Neural cell (in vitro differentiated cells): ENCODE measurements around the gene OR10A5.

ENCODE experiments used
- EP300 ChIP-seq: fragments of 450-650 bp; conservative IDR thresholded peaks from 2 replicates; pipeline ENCODE4 v1.6.1; 2014; ENCODE audit warnings: antibody characterized with exemption, mild to moderate bottlenecking, moderate library complexity; ENCODE audit not compliant: poor library complexity, severe bottlenecking
- MXI1 ChIP-seq: fragments of 450-650 bp; conservative IDR thresholded peaks from 2 replicates; pipeline ENCODE4 v1.6.1; 2014; ENCODE audit warnings: antibody characterized with exemption, mild to moderate bottlenecking; ENCODE audit not compliant: poor library complexity, severe bottlenecking
- POLR2AphosphoS5 ChIP-seq: IDR thresholded peaks from 2 replicates; pipeline ENCODE4 v1.6.1; 2012
- RAD21 ChIP-seq: fragments of 450-650 bp; conservative IDR thresholded peaks from 2 replicates; pipeline ENCODE4 v1.6.1; 2014; ENCODE audit warnings: antibody characterized with exemption, mild to moderate bottlenecking, moderate library complexity
- SMC3 ChIP-seq: fragments of 450-650 bp; conservative IDR thresholded peaks from 2 replicates; pipeline ENCODE4 v1.6.1; 2014; ENCODE audit warnings: antibody characterized with exemption, mild to moderate bottlenecking, moderate library complexity; ENCODE audit not compliant: poor library complexity
- TAF1 ChIP-seq: IDR thresholded peaks from 2 replicates; pipeline ENCODE4 v1.6.1; 2012; ENCODE audit warnings: low read depth
- TF ChIP-seq, protein P1 (sequence below): IDR thresholded peaks from 2 replicates; pipeline ENCODE4 v1.6.1; 2012; ENCODE audit warnings: borderline replicate concordance
- TF ChIP-seq, protein P2 (sequence below): fragments of 450-650 bp; IDR thresholded peaks from 2 replicates; pipeline ENCODE4 v1.5.1; 2014; ENCODE audit warnings: antibody characterized with exemption, mild to moderate bottlenecking, moderate library complexity; ENCODE audit not compliant: poor library complexity, severe bottlenecking

GRCh38 chr11:6864438-6864837, 19.0 kb downstream of the OR10A5 start:
- TF ChIP-seq EP300 (no peak), SMC3 (no peak), TAF1 (no peak), POLR2AphosphoS5 (no peak), RAD21 (no peak), MXI1 (no peak)
- TF ChIP-seq, protein P1, sequence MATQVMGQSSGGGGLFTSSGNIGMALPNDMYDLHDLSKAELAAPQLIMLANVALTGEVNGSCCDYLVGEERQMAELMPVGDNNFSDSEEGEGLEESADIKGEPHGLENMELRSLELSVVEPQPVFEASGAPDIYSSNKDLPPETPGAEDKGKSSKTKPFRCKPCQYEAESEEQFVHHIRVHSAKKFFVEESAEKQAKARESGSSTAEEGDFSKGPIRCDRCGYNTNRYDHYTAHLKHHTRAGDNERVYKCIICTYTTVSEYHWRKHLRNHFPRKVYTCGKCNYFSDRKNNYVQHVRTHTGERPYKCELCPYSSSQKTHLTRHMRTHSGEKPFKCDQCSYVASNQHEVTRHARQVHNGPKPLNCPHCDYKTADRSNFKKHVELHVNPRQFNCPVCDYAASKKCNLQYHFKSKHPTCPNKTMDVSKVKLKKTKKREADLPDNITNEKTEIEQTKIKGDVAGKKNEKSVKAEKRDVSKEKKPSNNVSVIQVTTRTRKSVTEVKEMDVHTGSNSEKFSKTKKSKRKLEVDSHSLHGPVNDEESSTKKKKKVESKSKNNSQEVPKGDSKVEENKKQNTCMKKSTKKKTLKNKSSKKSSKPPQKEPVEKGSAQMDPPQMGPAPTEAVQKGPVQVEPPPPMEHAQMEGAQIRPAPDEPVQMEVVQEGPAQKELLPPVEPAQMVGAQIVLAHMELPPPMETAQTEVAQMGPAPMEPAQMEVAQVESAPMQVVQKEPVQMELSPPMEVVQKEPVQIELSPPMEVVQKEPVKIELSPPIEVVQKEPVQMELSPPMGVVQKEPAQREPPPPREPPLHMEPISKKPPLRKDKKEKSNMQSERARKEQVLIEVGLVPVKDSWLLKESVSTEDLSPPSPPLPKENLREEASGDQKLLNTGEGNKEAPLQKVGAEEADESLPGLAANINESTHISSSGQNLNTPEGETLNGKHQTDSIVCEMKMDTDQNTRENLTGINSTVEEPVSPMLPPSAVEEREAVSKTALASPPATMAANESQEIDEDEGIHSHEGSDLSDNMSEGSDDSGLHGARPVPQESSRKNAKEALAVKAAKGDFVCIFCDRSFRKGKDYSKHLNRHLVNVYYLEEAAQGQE: no peak
- TF ChIP-seq, protein P2, sequence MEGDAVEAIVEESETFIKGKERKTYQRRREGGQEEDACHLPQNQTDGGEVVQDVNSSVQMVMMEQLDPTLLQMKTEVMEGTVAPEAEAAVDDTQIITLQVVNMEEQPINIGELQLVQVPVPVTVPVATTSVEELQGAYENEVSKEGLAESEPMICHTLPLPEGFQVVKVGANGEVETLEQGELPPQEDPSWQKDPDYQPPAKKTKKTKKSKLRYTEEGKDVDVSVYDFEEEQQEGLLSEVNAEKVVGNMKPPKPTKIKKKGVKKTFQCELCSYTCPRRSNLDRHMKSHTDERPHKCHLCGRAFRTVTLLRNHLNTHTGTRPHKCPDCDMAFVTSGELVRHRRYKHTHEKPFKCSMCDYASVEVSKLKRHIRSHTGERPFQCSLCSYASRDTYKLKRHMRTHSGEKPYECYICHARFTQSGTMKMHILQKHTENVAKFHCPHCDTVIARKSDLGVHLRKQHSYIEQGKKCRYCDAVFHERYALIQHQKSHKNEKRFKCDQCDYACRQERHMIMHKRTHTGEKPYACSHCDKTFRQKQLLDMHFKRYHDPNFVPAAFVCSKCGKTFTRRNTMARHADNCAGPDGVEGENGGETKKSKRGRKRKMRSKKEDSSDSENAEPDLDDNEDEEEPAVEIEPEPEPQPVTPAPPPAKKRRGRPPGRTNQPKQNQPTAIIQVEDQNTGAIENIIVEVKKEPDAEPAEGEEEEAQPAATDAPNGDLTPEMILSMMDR: no peak
